Measurements from ENCODE around the gene SFTPD. TPM values are rescaled to one million over a fixed set of nuclear protein-coding genes. Genes with fewer than 3 reads are reported as not detected.
A peak's percentile ranks its signal among the peaks of the same experiment; 100 is the strongest.
"Not testable (repeated sequence)": the region's sequence is repeated elsewhere in the genome, so short reads cannot be mapped to it uniquely, and the experiment has no call there.

SFTPD gene
- polyA plus RNA-seq, 3 donors from 2014 or later = not detected

DNA sequence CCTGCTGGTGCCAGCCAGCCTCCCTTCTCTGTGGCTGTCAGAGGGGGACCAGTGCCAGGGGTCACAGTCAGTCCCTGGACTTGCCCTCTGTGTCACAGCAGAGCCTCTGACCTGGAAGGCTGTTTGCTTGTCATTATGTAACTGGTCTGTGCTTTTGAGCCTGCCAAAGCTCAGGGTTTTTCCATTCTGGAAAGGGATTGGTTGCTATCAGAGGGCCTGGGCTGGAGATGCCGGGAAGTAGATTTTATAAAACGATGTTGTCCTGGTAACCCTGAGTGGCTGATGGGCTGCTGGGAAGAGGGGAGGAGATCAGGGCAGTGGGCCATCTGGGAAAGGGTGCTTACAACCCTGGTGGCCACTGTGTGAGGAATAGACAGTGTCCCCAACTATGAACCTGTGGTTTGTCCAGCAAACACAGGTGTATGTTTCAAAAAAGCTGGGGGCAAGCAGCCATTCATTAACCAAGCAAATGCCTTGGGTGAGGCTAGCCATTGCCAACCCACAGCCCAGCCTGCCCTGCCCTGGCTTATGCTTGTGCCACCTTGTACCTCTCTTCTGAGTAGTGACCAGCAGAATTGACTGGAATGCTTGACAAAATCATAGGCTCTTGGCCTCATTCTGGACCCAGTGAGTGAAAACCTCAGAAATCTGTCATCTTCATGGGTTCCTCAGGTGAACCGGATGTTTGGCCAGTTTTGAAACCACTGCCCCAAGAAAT lies 21.6 kb downstream of the SFTPD start:
- Mint-ChIP-seq H3K27me3 (ENCODE audit: low read depth in 3 of 3) (peaks cover 2 to 9% (median 8%) of the 10 kb centered on the region in 3 donors), H3K4me3 (no peak overlapping the region), H3K9me3 (no peaks in the 10 kb centered on the region), H3K36me3 (no peaks in the 10 kb centered on the region), H3K4me1 (no peaks in the 10 kb centered on the region), H3K27ac (no peak overlapping the region)
- DNase-seq = no peak

GRCh38 chr10:79926037-79926436 lies 22.9 kb downstream of the SFTPD start:
- H3K4me1 Mint-ChIP-seq = no peaks in the 10 kb centered on the region
- peaks cover 2 to 8% (median 7%) of the 10 kb centered on the region in 3 donors for H3K27me3 Mint-ChIP-seq (ENCODE audit: low read depth in 3 of 3)
- no peaks in the 10 kb centered on the region for H3K9me3 Mint-ChIP-seq
- H3K36me3 Mint-ChIP-seq = no peaks in the 10 kb centered on the region
- no peak overlapping the region for H3K4me3 Mint-ChIP-seq
- H3K27ac Mint-ChIP-seq = no peak overlapping the region
- DNase-seq = no peak

DNA sequence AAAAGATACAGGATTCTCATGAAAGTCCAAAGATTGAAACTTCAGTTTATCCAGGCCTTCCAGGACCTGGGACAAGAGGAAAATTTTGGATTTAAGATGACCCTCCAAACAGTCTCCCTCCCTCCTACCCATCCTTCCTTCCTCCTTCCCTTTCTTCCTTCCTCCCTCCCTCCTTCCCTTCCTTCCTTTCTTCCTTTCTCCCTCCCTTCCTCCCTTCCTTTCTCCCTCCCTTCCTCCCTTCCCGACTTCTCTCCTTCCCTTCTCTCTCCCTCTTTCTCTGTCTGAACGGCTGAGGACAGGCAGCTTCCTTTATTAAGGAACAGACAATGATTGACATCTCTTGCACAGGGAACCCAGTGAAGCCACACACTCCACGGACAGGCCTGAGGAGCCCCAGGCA lies 23.3 kb downstream of the SFTPD start:
- DNase-seq = no peak
- H3K9me3 Mint-ChIP-seq = no peaks in the 10 kb centered on the region
- no peak overlapping the region for H3K4me3 Mint-ChIP-seq
- no peaks in the 10 kb centered on the region for H3K36me3 Mint-ChIP-seq
- no peaks in the 10 kb centered on the region for H3K4me1 Mint-ChIP-seq
- no peak overlapping the region for H3K27ac Mint-ChIP-seq
- peaks cover 2 to 8% (median 7%) of the 10 kb centered on the region in 3 donors for H3K27me3 Mint-ChIP-seq (ENCODE audit: low read depth in 3 of 3)

DNA sequence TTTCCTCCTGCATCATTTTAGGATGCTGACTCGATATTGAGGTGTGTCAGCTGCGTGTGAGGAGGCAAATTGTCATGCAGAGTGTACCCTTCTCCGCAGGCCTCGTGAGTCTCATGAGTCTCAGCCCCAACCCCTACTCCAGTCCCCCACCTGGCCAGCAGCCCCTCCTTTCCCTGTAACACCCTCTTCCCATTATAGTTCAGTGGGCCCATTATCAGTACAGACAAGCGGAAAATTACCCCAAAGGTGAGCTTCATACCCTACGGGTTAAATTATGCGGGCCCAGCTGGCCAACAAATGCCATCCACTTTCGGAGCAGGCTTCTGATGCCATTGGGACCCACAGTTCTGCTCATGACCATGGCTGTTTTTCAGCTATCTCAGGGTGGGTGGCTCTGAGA lies 25.2 kb downstream of the SFTPD start:
- H3K27ac Mint-ChIP-seq = no peak overlapping the region
- no peak overlapping the region for H3K4me3 Mint-ChIP-seq
- DNase-seq = no peak
- H3K9me3 Mint-ChIP-seq = no peaks in the 10 kb centered on the region
- H3K4me1 Mint-ChIP-seq = no peaks in the 10 kb centered on the region
- H3K36me3 Mint-ChIP-seq = no peaks in the 10 kb centered on the region
- peaks cover 0 to 4% (median 2%) of the 10 kb centered on the region in 3 donors for H3K27me3 Mint-ChIP-seq (ENCODE audit: low read depth in 3 of 3)

GRCh38 chr10:79923145-79923544 lies 25.8 kb downstream of the SFTPD start:
- Mint-ChIP-seq H3K4me3 (no peak overlapping the region), H3K4me1 (no peaks in the 10 kb centered on the region), H3K9me3 (no peaks in the 10 kb centered on the region), H3K36me3 (no peaks in the 10 kb centered on the region), H3K27me3 (ENCODE audit: low read depth in 3 of 3) (peaks cover 0 to 4% (median 0%) of the 10 kb centered on the region in 3 donors), H3K27ac (no peak overlapping the region)
- DNase-seq = no peak

DNA sequence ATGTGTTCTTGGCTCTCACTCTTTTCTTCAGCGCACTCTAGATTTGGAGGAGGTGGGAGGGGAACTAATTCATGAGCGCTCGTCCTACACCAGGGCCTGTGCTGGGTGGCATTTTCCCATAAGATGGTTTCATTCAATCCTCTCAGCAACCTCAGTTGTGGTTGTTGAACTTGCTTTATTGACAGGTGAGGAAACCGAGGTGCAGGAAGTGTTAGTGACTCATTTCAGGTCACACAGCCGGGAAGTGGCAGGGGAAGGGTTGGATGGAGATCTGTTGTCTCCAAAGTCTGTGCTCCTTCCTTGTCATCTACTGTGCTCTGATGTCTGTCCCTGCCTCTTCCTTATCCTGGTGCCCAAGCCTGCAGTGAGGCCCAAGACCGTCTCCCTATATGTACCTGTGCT lies 26.9 kb downstream of the SFTPD start:
- not testable (repeated sequence) for H3K36me3 Mint-ChIP-seq; H3K4me3 Mint-ChIP-seq; H3K27me3 Mint-ChIP-seq (ENCODE audit: low read depth in 3 of 3); H3K4me1 Mint-ChIP-seq; DNase-seq; H3K27ac Mint-ChIP-seq; H3K9me3 Mint-ChIP-seq

- not testable (repeated sequence) for H3K4me3 Mint-ChIP-seq; H3K27me3 Mint-ChIP-seq (ENCODE audit: low read depth in 3 of 3); H3K4me1 Mint-ChIP-seq; H3K9me3 Mint-ChIP-seq; DNase-seq; H3K36me3 Mint-ChIP-seq; H3K27ac Mint-ChIP-seq
These were observed 33.1 kb downstream of the SFTPD start for GRCh38 chr10:79915838-79916237.

DNA sequence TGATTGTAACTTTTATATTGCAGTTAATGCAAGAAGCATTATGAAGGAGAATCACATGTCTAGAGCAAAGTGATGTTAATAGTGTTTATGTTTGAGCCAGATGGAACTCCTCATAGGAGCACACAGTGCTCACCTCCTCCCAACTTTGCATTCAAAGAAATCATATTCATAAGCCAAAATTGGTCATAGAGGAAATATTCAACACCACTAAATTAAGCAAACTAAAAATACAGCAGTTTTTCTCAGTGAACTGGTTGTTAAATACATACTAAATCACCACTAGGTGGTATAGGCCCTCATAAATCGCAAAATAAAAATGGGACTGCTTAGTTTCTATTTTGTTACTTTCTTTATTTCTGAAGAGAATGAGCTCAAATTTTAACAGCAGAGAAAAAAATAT lies 34.4 kb downstream of the SFTPD start:
- not testable (repeated sequence) for H3K36me3 Mint-ChIP-seq; H3K4me1 Mint-ChIP-seq; H3K4me3 Mint-ChIP-seq; H3K27me3 Mint-ChIP-seq (ENCODE audit: low read depth in 3 of 3); H3K9me3 Mint-ChIP-seq; H3K27ac Mint-ChIP-seq; DNase-seq

- DNase-seq = no peak
- Mint-ChIP-seq H3K9me3 (no peaks in the 10 kb centered on the region), H3K36me3 (no peaks in the 10 kb centered on the region), H3K4me1 (no peaks in the 10 kb centered on the region), H3K27ac (no peak overlapping the region), H3K27me3 (ENCODE audit: low read depth in 3 of 3) (peaks cover 0 to 19% (median 7%) of the 10 kb centered on the region in 3 donors), H3K4me3 (no peak overlapping the region)
These were observed 38.1 kb downstream of the SFTPD start for GRCh38 chr10:79910836-79911235.

DNA sequence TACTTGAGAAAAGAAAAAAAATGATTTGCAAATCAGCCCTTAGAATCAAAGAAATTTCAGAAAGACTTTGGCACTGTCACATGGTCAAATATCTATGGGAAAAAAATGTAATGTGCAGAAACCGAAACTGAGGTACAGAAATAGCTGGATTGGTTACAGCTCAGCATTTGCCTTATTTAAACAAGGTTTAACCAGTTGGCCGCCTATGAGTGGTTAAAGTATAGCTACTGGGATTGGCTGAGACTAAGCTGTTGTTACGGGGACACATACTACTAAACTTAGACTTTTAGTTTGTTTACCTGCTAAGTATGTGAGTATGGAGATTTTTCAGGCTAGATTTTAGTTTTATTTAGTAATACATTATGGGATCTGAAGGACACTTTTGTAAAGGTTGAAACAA lies 38.6 kb downstream of the SFTPD start:
- H3K27me3 Mint-ChIP-seq (ENCODE audit: low read depth in 3 of 3) = peaks cover 3 to 23% (median 7%) of the 10 kb centered on the region in 3 donors
- no peak overlapping the region for H3K4me3 Mint-ChIP-seq

DNA sequence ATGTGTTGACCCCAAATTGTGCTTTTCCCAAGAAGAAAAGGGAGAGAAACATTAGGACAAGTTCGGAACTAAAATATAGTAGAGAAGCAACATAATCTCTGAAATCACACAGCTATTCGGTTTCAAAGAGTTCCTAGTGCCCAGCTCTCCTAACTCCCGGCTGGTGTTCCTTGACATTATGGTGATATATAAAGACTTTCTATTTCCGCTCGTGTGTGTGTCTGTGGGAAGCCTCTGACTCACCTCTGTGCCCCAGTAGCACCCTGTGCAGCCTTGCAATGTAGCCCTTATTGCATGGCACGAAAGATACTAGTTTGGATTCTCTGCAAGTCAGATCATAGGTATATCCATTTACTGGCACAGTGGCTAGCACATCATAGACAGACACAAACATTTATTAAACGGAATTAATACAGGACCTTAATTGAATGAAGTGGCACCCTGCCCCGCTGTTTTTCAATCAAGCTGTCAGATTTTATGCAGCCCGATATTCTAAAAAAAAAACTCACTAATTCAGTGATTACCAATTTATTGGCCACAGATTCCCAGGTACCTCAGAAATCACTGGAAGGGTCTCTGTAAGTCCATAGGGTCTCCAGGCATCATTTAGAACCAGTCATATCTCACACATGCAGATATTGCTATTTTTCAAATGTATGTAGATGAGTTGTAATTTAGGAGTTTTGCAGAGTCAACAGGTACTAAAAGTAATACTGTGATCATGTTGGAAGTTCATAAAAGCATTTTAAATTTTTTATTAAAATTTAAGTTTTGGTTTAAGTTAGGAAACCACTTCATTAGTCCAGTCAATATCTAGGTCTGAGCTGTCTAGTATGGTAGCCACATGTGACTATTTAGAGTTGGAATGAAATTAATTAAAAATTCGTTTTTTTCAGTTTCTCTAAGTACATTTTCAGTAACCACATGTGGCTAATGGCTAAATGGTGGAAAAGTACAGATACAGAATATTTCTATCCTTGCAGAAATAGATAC lies 43.3 kb downstream of the SFTPD start:
- H3K36me3 Mint-ChIP-seq = no peaks in the 10 kb centered on the region
- no peak overlapping the region for H3K27ac Mint-ChIP-seq
- H3K4me1 Mint-ChIP-seq = peaks cover 14 to 19% of the 10 kb centered on the region in 2 donors
- H3K9me3 Mint-ChIP-seq = no peaks in the 10 kb centered on the region
- peaks cover 12 to 43% (median 14%) of the 10 kb centered on the region in 3 donors for H3K27me3 Mint-ChIP-seq (ENCODE audit: low read depth in 3 of 3)
- no peak for DNase-seq
- H3K4me3 Mint-ChIP-seq = peak overlapping the region; percentile 75 to 84 (median 81)

More for the DNA sequence above, 38.6 kb downstream of the SFTPD start:
- H3K4me1 Mint-ChIP-seq = peaks cover 1 to 3% of the 10 kb centered on the region in 2 donors
- no peak for DNase-seq
- H3K36me3 Mint-ChIP-seq = no peaks in the 10 kb centered on the region
- H3K27ac Mint-ChIP-seq = no peak overlapping the region
- H3K9me3 Mint-ChIP-seq = no peaks in the 10 kb centered on the region

DNA sequence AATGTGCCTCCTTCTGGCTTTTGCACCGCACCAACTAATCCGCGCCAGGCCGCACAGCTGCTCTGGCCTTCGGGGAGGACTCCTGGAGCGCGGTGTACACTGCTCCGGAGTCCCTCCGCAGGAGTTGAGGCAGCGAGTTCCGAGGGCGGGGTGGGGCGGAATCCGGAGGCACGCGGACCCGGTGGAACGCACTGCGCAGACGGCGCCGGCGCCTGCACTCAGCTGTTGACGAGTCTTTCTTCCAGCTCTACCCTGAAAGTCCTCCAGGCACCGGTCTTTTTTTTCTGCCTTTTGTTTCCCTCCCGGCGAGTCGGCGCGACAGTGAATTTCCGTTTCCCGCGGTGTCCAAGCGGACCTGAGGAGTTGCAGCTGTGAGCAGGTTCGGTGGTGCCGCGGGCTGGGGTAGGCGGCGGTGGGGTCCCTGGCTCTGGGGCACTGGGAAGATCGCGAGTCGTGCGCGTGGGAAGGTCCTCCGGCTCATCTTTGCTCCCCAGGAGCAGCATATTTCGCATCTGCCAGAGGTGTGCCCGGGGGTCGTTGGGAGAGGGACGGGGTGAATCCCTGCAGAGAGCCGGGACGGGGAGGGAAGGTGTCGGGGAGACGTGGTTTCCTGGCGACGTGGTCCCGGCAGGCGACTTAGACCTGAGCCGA lies 44.1 kb downstream of the SFTPD start:
- peak in 1 of 3 donors; percentile 8 for DNase-seq
- Mint-ChIP-seq H3K9me3 (no peaks in the 10 kb centered on the region), H3K27ac (no peak overlapping the region), H3K27me3 (ENCODE audit: low read depth in 3 of 3) (peaks cover 12 to 42% (median 14%) of the 10 kb centered on the region in 3 donors), H3K36me3 (no peaks in the 10 kb centered on the region), H3K4me3 (peak overlapping the region; percentile 75 to 84 (median 81)), H3K4me1 (peaks cover 14 to 19% of the 10 kb centered on the region in 2 donors)

GRCh38 chr10:79901571-79901970 lies 47.3 kb downstream of the SFTPD start:
- not testable (repeated sequence) for DNase-seq, H3K27ac Mint-ChIP-seq, H3K4me3 Mint-ChIP-seq, H3K9me3 Mint-ChIP-seq, H3K36me3 Mint-ChIP-seq
- Mint-ChIP-seq H3K4me1 (peaks cover 14 to 19% of the 10 kb centered on the region in 2 donors), H3K27me3 (ENCODE audit: low read depth in 3 of 3) (peaks cover 11 to 39% (median 16%) of the 10 kb centered on the region in 3 donors)
